NCI-H1092 treated with DMSO at 0.1 percent for 48 hours (cell line): ENCODE results near the gene KISS1R.
"Not testable (repeated sequence)": the region's sequence is repeated elsewhere in the genome, so short reads cannot be mapped to it uniquely, and the experiment has no call there.

Experiments
- DNase-seq: peaks from one replicate; lab custom pipeline; 2025; lab: John Stamatoyannopoulos, UW

The KISS1R gene

GRCh38 chr19:917323-918151 is at the start of gene KISS1R:
Gene KISS1R (plus strand): TSS chr19:917333. CDS start chr19:917503, 170 bp downstream.
- DNase-seq, result peak; percentile 22

GRCh38 chr19:867855-868457 is 49.2 kb upstream of the KISS1R start:
- no peak for DNase-seq

- DNase-seq, result no peak
These were observed 48.5 kb upstream of the KISS1R start for GRCh38 chr19:868458-869244.

- DNase-seq, result no peak
These were observed 47.6 kb upstream of the KISS1R start for GRCh38 chr19:869245-870177.

GRCh38 chr19:870314-870713 is 46.8 kb upstream of the KISS1R start:
- no peak for DNase-seq

- DNase-seq, result peak; percentile 88
These were observed 46.2 kb upstream of the KISS1R start for GRCh38 chr19:870963-871401.

- no peak for DNase-seq
These were observed 45.5 kb upstream of the KISS1R start for GRCh38 chr19:871446-872265.

GRCh38 chr19:872266-872951 is 44.7 kb upstream of the KISS1R start:
- DNase-seq, result no peak

GRCh38 chr19:873084-873483 is 44.0 kb upstream of the KISS1R start:
- DNase-seq, result no peak

GRCh38 chr19:873561-874041 is 43.5 kb upstream of the KISS1R start:
- no peak for DNase-seq

GRCh38 chr19:875265-875879 is 41.8 kb upstream of the KISS1R start:
- no peak for DNase-seq

GRCh38 chr19:876089-876488 is 41.0 kb upstream of the KISS1R start:
- DNase-seq, result no peak

GRCh38 chr19:876780-877314 is 40.3 kb upstream of the KISS1R start:
- no peak for DNase-seq

GRCh38 chr19:877992-878660 is 39.0 kb upstream of the KISS1R start:
- DNase-seq, result not testable (repeated sequence)

- not testable (repeated sequence) for DNase-seq
These were observed 38.2 kb upstream of the KISS1R start for GRCh38 chr19:878751-879561.

GRCh38 chr19:879711-880438 is 37.3 kb upstream of the KISS1R start:
- no peak for DNase-seq
